Measurements from ENCODE around the gene IL22RA1.

DNA sequence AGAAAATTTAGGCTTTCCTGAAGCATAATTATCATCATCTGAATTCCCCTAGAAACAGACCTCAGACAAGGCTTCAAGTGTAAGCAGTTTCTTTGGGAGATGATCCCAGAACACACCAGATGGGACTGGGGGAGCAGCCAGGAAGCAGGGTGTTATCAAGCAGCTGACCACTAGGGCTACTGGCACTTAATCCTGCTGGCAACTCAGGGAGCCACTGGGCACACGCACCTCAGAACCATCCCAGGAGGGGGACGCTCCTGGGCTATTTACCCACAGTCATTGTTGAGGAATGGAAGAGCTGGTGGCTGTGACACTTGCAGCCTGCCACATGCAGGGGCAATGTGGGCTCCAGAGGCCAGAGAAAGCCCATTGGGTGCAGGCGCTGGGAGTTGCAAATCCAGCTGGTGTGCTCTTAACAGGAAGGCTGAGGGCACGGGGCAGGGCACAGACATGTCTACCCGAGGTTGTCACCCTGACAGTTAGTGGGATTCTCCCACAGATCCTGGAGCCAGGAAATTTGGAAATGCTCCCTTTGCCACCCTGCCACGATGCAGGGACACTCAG, 15.1 kb upstream of the IL22RA1 start:
- TF ChIP-seq, protein P1, sequence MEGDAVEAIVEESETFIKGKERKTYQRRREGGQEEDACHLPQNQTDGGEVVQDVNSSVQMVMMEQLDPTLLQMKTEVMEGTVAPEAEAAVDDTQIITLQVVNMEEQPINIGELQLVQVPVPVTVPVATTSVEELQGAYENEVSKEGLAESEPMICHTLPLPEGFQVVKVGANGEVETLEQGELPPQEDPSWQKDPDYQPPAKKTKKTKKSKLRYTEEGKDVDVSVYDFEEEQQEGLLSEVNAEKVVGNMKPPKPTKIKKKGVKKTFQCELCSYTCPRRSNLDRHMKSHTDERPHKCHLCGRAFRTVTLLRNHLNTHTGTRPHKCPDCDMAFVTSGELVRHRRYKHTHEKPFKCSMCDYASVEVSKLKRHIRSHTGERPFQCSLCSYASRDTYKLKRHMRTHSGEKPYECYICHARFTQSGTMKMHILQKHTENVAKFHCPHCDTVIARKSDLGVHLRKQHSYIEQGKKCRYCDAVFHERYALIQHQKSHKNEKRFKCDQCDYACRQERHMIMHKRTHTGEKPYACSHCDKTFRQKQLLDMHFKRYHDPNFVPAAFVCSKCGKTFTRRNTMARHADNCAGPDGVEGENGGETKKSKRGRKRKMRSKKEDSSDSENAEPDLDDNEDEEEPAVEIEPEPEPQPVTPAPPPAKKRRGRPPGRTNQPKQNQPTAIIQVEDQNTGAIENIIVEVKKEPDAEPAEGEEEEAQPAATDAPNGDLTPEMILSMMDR (IDR thresholded peaks at IDR 0.05): peak; percentile 27
- no peak for TF ChIP-seq EZH2phosphoT487 (IDR thresholded peaks at IDR 0.05)
- TF ChIP-seq EZH2 (IDR thresholded peaks at IDR 0.05): no peak
